Mucosa of gallbladder (tissue), 1 donor: ENCODE data around the gene FRMD4A. TPM values are rescaled to one million over a fixed set of nuclear protein-coding genes. Genes with fewer than 3 reads are reported as not detected.
"Not testable (repeated sequence)": the region's sequence is repeated elsewhere in the genome, so short reads cannot be mapped to it uniquely, and the experiment has no call there.

ENCODE experiments used
- DNase-seq: peaks from one replicate; pipeline ENCODE4 v3.0.0-alpha.2; 2020; ENCODE audit warnings: low spot score
- total RNA-seq: library from RNA; stranded (reverse); gene quantifications from one replicate; pipeline ENCODE4 v1.2.1, GENCODE V29; 2021
- donor health status: DM: no; HTN: no; CAD: no.

The FRMD4A gene
- total RNA-seq, 1 donor from 2014 or later: 55.4 TPM

- DNase-seq: no peak
Measured at GRCh38 chr10:13788711-13789447, 541.8 kb downstream of the FRMD4A start.

- no peak for DNase-seq
Measured at GRCh38 chr10:13788320-13788600, 542.5 kb downstream of the FRMD4A start.

GRCh38 chr10:13787015-13787421 lies 543.7 kb downstream of the FRMD4A start:
- DNase-seq: no peak

- DNase-seq: no peak
Measured at GRCh38 chr10:13784067-13784466, 546.7 kb downstream of the FRMD4A start.

GRCh38 chr10:13779748-13780147 lies 551.0 kb downstream of the FRMD4A start:
- DNase-seq: no peak

- not testable (repeated sequence) for DNase-seq
Measured at GRCh38 chr10:13778693-13778960, 552.1 kb downstream of the FRMD4A start.

GRCh38 chr10:13776861-13777311 lies 553.8 kb downstream of the FRMD4A start:
- no peak for DNase-seq

GRCh38 chr10:13775786-13776775 lies 554.6 kb downstream of the FRMD4A start:
- DNase-seq: no peak

- no peak for DNase-seq
Measured at GRCh38 chr10:13774303-13774893, 556.3 kb downstream of the FRMD4A start.

- DNase-seq: no peak
Measured at GRCh38 chr10:13773496-13774170, 557.1 kb downstream of the FRMD4A start.

GRCh38 chr10:13773043-13773442 lies 557.7 kb downstream of the FRMD4A start:
- no peak for DNase-seq

GRCh38 chr10:13771992-13772391 lies 558.7 kb downstream of the FRMD4A start:
- no peak for DNase-seq

- no peak for DNase-seq
Measured at GRCh38 chr10:13770760-13771493, 559.8 kb downstream of the FRMD4A start.

- DNase-seq: no peak
Measured at GRCh38 chr10:13769946-13770345, 560.8 kb downstream of the FRMD4A start.

- no peak for DNase-seq
Measured at GRCh38 chr10:13767676-13768178, 563.0 kb downstream of the FRMD4A start.

GRCh38 chr10:13767148-13767547 lies 563.6 kb downstream of the FRMD4A start:
- DNase-seq: not testable (repeated sequence)

- DNase-seq: peak; percentile 67
Measured at GRCh38 chr10:13765641-13766341, 564.9 kb downstream of the FRMD4A start.

- no peak for DNase-seq
Measured at GRCh38 chr10:13761490-13762091, 569.1 kb downstream of the FRMD4A start.

GRCh38 chr10:13759168-13759567 lies 571.6 kb downstream of the FRMD4A start:
- DNase-seq: no peak

GRCh38 chr10:13758756-13759155 lies 572.0 kb downstream of the FRMD4A start:
- no peak for DNase-seq
